NT2/D1 (cell line): ENCODE measurements around the gene CEP97.
A peak's percentile ranks its signal among the peaks of the same experiment; 100 is the strongest.
"Not testable (repeated sequence)": the region's sequence is repeated elsewhere in the genome, so short reads cannot be mapped to it uniquely, and the experiment has no call there.

ENCODE experiments used
- DNase-seq: peaks from one replicate; pipeline ENCODE4 v3.0.0-alpha.2; 2011; ENCODE audit warnings: low read depth, low spot score
- H3K27me3 ChIP-seq: 2 replicates; pipeline ENCODE4 v1.6.0; 2011; ENCODE audit warnings: mild to moderate bottlenecking; ENCODE audit not compliant: insufficient read length, insufficient read depth
- H3K36me3 ChIP-seq: 2 replicates; pipeline ENCODE4 v1.6.1; 2011; ENCODE audit warnings: mild to moderate bottlenecking, low read length, mixed read lengths; ENCODE audit not compliant: insufficient read depth, insufficient read length
- H3K4me1 ChIP-seq: 2 replicates; pipeline ENCODE4 v1.5.1; 2011; ENCODE audit not compliant: insufficient read depth, insufficient read length
- H3K4me3 ChIP-seq: 2 replicates; pipeline ENCODE4 v1.5.1; 2011; ENCODE audit warnings: low read depth; ENCODE audit not compliant: insufficient read length
- H3K9ac ChIP-seq: 2 replicates; pipeline ENCODE4 v1.6.0; 2011; ENCODE audit warnings: low read depth; ENCODE audit not compliant: insufficient read length
- H3K9me3 ChIP-seq: 2 replicates; pipeline ENCODE4 v1.5.1; 2011; ENCODE audit warnings: mild to moderate bottlenecking, low read length; ENCODE audit not compliant: insufficient read depth
- SUZ12 ChIP-seq: IDR thresholded peaks from 2 replicates; pipeline ENCODE4 v1.6.1; 2011; ENCODE audit not compliant: insufficient read length, insufficient read depth; ENCODE audit errors: extremely low read depth
- YY1 ChIP-seq: IDR thresholded peaks from 2 replicates; pipeline ENCODE4 v1.6.1; 2011; ENCODE audit not compliant: insufficient read length, insufficient read depth
- ZNF274 ChIP-seq: IDR thresholded peaks from 2 replicates; pipeline ENCODE4 v1.6.1; 2011; ENCODE audit warnings: mild to moderate bottlenecking, low read depth, low read length

Gene CEP97

GRCh38 chr3:101680466-101680865 lies 43.9 kb upstream of the CEP97 start:
- no peaks in the 10 kb centered on the region for H3K27me3 ChIP-seq
- H3K4me1 ChIP-seq = no peaks in the 10 kb centered on the region
- H3K9ac ChIP-seq = no peak overlapping the region
- no peak overlapping the region for H3K4me3 ChIP-seq
- TF ChIP-seq SUZ12 (no peak), ZNF274 (no peak), YY1 (no peak)
- no peak for DNase-seq
- H3K36me3 ChIP-seq = peaks cover 63% of the 10 kb centered on the region
- no peaks in the 10 kb centered on the region for H3K9me3 ChIP-seq

- no peak for TF ChIP-seq SUZ12
- no peak for TF ChIP-seq ZNF274
- no peak for TF ChIP-seq YY1
- H3K9me3 ChIP-seq = no peaks in the 10 kb centered on the region
- H3K9ac ChIP-seq = peak overlapping the region; percentile 95
- no peaks in the 10 kb centered on the region for H3K4me1 ChIP-seq
- no peak for DNase-seq
- peak overlapping the region; percentile 87 for H3K4me3 ChIP-seq
- no peaks in the 10 kb centered on the region for H3K27me3 ChIP-seq
- peaks cover 63% of the 10 kb centered on the region for H3K36me3 ChIP-seq
These were observed 39.4 kb upstream of the CEP97 start for GRCh38 chr3:101685050-101685400.

DNA sequence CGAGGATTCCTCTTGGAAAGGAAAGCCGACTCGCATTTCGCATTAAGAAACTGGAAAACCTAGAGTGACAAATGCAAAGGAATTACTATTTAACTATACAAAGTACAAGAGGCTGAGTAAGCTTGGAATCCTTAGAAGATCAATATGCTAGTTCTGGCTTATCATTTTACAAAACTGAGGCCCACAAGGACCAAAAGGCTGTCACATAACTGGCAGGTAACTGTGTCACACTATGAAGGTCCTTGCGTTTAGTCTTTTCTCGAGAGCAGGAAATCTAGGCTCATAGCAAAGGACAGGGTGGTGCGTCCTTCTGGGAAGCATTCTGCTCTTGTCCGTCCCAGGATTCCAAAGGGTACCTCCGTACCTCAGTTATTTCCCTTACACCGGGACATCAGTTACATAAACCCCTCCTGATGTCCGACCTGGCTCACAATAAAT lies 38.5 kb upstream of the CEP97 start:
- Histone ChIP-seq H3K4me1 (peaks cover 3% of the 10 kb centered on the region), H3K27me3 (no peaks in the 10 kb centered on the region), H3K36me3 (peaks cover 54% of the 10 kb centered on the region), H3K4me3 (peak overlapping the region; percentile 87), H3K9me3 (no peaks in the 10 kb centered on the region), H3K9ac (peak overlapping the region; percentile 95)
- no peak for DNase-seq
- no peak for TF ChIP-seq YY1
- no peak for TF ChIP-seq ZNF274

GRCh38 chr3:101687142-101687931 lies 37.1 kb upstream of the CEP97 start:
- H3K9me3 ChIP-seq = no peaks in the 10 kb centered on the region
- TF ChIP-seq SUZ12 = no peak
- no peak for TF ChIP-seq YY1
- no peak for TF ChIP-seq ZNF274
- peaks cover 5% of the 10 kb centered on the region for H3K4me1 ChIP-seq
- DNase-seq = no peak
- peak overlapping the region; percentile 87 for H3K4me3 ChIP-seq
- peaks cover 39% of the 10 kb centered on the region for H3K36me3 ChIP-seq
- H3K27me3 ChIP-seq = no peaks in the 10 kb centered on the region
- H3K9ac ChIP-seq = peak overlapping the region; percentile 77

DNA sequence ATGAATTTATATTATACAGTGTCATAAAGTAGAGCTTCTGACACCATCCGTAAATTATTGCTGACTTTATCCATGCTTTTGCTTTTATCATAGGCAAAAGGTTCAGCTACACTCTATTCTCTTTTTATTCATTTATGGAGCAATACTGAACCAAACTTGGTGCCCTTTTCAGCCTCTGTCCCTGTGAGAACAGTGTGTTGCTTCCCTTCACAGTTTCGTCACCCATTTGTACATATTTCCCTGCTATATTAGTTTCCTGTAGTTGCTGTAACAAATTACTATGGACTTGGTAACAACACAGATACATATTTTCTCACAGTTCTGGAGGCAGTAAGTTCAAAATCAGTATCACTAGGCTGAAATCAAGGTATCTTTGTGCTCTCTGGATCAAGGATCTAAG lies 35.1 kb upstream of the CEP97 start:
- no peak overlapping the region for H3K4me3 ChIP-seq
- TF ChIP-seq SUZ12 = no peak
- TF ChIP-seq YY1 = no peak
- no peak for TF ChIP-seq ZNF274
- H3K9ac ChIP-seq = no peak overlapping the region
- H3K4me1 ChIP-seq = peaks cover 5% of the 10 kb centered on the region
- H3K27me3 ChIP-seq = no peaks in the 10 kb centered on the region
- H3K9me3 ChIP-seq = no peaks in the 10 kb centered on the region
- peaks cover 20% of the 10 kb centered on the region for H3K36me3 ChIP-seq
- no peak for DNase-seq

DNA sequence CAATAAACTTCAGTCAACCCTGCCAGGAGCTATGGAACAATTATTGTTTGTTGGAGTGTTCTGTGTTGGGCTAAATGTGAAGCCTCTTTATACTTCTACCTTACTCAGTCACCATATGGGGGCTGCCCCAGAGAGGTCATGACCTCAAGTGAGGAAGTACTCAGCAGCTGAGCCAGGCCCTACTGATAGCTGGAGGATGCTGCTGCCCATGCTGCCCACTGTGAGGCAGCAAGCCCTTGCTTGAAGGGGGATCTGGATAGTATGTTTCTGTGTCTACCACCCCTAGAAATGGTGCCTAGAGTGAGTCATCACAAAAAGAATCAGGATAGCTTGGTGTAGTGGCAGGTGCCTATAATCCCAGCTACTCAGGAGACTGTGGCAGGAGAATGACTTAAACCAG lies 33.4 kb upstream of the CEP97 start:
- Histone ChIP-seq H3K4me3 (no peak overlapping the region), H3K9ac (no peak overlapping the region), H3K9me3 (no peaks in the 10 kb centered on the region), H3K27me3 (no peaks in the 10 kb centered on the region), H3K4me1 (peaks cover 5% of the 10 kb centered on the region), H3K36me3 (peaks cover 3% of the 10 kb centered on the region)
- no peak for DNase-seq
- no peak for TF ChIP-seq SUZ12
- TF ChIP-seq YY1 = no peak
- TF ChIP-seq ZNF274 = no peak

DNA sequence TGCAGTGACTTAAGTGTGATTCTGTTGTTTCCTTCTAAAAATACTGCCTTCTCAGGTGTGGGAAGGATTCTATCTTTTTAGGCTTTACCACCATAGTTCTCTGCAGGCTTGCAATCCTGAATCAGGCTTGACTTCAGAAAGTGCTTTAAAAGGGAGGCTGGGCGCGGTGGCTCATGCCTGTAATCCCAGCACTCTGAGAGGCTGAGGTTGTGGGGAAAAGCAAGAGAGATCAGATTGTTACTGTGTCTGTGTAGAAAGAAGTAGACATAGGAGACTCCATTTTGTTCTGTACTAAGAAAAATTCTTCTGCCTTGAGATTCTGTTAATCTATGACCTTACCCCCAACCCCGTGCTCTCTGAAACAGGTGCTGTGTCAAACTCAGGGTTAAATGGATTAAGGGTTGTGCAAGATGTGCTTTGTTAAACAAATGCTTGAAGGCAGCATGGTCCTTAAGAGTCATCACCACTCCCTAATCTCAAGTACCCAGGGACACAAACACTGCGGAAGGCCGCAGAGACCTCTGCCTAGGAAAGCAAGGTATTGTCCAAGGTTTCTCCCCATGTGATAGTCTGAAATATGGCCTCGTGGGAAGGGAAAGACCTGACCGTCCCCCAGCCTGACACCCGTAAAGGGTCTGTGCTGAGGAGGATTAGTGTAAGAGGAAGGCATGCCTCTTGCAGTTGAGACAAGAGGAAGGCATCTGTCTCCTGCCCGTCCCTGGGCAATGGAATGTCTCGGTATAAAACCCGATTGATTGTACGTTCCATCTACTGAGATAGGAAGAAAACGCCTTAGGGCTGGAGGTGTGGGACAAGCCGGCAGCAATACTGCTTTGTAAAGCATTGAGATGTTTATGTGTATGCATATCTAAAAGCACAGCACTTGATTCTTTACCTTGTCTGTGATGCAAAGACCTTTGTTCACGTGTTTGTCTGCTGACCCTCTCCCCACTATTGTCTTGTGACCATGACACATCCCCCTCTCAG lies 32.4 kb upstream of the CEP97 start:
- not testable (repeated sequence) for H3K36me3 ChIP-seq, H3K9me3 ChIP-seq, H3K27me3 ChIP-seq, DNase-seq, H3K9ac ChIP-seq, H3K4me3 ChIP-seq, H3K4me1 ChIP-seq

GRCh38 chr3:101693540-101693939 lies 30.9 kb upstream of the CEP97 start:
- not testable (repeated sequence) for H3K9me3 ChIP-seq, H3K27me3 ChIP-seq, H3K4me1 ChIP-seq, DNase-seq, H3K9ac ChIP-seq, H3K36me3 ChIP-seq, H3K4me3 ChIP-seq

DNA sequence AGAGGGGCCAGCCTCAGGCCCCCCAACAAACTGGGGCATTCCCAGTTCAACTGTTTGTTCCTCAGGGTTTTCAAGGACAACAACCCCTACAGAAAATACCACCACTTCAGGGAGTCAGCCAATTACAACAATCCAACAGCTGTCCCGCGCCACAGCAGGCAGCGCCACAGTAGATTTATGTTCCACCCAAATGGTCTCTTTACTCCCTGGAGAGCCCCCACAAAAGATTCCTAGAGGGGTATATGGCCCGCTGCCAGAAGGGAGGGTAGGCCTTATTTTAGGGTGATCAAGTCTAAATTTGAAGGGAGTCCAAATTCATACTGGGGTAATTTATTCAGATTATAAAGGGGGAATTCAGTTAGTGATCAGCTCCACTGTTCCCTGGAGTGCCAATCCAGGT lies 29.6 kb upstream of the CEP97 start:
- not testable (repeated sequence) for H3K9ac ChIP-seq, H3K4me3 ChIP-seq, DNase-seq, H3K9me3 ChIP-seq, H3K36me3 ChIP-seq, H3K4me1 ChIP-seq, H3K27me3 ChIP-seq
